Stimulated activated CD4-positive, alpha-beta T cell treated with anti-CD3 and anti-CD28 coated beads, Interleukin-15, amount 100 ng/mL, for 48 hours (primary cell): ENCODE data around the gene RNF130.
A peak's percentile ranks its signal among the peaks of the same experiment; 100 is the strongest.

ENCODE experiments used
- DNase-seq, 2 donors: peaks; one replicate each; pipeline ENCODE4 v3.0.0-alpha.2; 2020; ENCODE audit warnings: low read depth in 2 of 2

Gene RNF130, protein sequence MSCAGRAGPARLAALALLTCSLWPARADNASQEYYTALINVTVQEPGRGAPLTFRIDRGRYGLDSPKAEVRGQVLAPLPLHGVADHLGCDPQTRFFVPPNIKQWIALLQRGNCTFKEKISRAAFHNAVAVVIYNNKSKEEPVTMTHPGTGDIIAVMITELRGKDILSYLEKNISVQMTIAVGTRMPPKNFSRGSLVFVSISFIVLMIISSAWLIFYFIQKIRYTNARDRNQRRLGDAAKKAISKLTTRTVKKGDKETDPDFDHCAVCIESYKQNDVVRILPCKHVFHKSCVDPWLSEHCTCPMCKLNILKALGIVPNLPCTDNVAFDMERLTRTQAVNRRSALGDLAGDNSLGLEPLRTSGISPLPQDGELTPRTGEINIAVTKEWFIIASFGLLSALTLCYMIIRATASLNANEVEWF

DNA sequence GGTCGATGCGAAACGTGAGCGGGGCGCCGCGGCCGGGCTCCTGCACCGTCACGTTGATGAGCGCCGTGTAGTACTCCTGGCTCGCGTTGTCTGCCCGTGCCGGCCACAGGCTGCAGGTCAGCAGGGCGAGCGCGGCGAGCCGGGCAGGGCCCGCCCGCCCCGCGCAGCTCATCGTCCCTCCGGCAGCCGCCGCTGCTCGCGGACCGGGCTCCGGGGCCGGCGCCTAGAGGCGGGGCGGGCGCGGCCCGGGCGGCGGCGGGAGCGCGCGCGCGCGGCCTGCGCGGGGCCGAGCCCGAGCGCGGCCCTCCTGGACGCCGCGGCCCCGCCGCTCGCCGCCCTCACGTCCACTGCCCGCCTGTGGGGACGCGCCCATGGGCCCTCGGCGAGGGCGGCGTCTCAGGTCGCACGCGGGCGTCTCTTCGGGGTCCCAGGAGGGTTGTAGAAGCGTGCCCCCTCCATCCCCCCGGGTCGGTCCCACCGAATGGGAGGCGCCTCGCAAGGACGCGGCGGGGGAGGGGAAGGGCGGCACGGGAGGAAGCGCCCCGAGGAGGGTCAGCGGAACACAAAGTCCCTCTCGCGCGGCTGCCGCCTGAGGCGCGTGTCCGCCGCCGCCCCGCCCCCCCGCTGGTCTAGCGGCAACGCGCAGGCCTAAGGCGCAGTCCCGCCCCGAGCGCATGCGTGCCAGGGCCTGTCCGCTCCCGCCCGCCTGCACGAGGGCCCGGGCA, at the start of gene RNF130:
Gene RNF130 (minus strand): TSS at position 229 of the 725 bp plus-strand sequence. CDS start 57 bp downstream, at position 172.
- peak; percentile 77 to 82 for DNase-seq

DNA sequence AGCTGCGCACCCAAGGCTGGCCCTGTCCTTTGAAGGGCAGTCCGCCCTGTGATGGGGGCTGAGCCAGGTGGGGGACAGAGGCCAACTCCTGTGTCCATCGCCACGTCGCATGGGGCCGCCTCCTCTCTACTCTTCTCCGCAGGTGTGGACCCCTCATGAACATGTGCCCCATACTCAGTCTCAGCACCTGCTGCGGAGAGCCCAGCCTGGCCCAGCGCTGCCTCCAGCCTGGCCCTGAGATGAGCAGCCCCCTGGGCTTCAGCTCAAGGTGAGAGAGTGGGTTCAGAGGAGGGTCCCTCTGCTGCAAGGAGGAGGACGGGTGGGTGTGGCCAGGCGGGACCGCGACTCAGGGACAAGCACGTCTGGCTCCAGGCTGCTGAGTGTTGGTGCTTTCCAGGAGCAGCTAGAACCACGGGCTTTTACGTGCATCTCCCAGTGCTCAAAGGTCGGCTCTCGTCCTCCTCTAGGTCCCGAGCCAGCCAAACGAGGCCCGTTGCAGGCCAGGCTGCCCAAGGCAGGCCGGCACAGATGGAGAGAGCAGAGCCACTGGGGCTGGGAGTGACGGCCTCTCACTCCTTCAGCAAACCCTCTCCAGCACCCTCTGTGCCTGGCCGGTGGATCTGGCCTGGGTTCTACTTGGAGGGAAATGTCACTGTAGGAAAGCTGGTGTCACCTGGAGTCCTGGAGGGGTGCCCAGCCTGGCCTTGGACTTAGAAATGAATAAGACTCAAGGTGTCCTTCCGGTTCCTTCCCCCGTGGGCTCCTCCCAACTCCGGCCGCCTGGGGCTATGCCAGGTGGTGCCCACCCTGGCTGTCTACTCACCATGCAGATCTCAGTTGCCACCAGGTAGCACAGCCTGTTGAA, 48.9 kb upstream of the RNF130 start:
- DNase-seq: no peak

DNA sequence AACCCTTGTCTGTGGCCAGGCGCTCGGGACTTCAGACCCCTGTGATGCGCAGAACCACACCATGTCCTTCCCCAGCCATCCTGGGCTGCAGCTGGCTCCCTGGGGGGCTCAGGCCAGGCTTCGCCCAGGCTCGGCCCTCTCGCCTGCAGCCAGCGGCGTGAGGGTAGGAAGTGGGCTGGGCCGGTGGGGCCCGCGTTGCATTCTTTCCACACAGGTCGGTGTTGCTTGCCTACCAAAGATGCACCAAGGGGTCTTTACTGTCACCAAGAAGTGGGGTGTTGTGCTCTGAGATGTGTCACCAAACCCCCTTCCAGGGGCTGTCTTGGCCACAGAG, 48.3 kb upstream of the RNF130 start:
- no peak for DNase-seq

DNA sequence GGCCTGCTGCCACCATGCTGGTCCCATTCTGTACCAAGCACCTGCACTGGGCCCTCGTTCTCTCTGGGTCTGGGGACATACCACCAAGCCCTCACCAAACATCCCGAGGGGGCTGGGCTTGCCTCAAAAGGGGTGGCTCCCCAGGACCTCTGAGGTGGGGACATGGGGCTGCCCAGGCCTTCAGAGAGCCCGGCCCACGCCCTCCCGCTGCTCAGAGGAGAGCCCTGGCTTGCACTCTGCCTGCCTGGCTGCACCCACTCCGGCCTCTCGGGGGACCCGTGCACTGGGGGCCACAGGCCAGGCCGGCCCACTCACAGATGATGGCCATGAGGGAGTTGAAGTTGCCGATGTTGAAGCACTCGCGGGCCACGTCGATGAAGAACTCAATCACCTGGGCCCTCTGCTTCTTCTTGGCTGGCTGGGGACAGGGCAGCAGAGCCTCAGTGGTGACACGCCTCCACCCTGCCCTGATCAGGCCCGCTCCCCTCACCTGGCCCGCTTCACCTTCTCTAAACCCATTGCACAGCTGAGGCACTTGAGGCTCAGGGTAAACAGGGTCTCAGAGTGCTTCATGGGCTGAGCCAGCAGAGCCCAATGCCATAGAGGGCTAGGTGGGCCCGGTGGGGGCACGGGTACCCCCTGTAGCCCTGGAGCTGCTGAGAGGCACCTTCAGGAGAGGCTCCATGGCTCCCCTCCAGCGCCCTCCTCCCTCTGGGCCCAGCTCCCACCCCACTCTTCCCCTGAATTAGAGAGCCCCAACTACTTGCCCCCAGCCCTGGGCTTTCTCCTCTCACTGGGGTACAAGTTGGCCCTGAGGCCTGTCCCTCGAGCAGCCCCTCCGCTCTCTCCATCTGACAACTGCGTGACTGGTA, 47.7 kb upstream of the RNF130 start:
- DNase-seq: no peak

DNA sequence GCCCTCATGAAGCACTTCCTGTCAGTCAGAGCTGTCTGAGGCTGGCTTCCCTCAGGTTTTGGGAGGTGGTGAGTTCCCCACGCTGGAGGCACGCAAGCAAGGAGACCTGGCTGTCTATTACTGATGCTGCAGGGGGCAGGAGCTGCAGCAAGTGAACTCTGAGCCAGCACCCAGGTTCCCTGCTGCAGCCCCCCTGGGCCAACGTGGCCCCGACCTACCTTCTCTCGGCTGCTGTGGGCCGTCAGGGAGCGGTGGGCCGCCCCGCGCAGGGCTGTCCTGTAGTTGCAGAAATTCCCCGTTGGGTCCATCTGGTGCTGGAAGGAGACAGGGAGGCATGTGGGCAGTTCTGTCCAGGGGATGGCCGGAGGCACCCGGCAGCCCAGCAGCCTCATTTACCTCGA, 46.8 kb upstream of the RNF130 start:
- no peak for DNase-seq

DNA sequence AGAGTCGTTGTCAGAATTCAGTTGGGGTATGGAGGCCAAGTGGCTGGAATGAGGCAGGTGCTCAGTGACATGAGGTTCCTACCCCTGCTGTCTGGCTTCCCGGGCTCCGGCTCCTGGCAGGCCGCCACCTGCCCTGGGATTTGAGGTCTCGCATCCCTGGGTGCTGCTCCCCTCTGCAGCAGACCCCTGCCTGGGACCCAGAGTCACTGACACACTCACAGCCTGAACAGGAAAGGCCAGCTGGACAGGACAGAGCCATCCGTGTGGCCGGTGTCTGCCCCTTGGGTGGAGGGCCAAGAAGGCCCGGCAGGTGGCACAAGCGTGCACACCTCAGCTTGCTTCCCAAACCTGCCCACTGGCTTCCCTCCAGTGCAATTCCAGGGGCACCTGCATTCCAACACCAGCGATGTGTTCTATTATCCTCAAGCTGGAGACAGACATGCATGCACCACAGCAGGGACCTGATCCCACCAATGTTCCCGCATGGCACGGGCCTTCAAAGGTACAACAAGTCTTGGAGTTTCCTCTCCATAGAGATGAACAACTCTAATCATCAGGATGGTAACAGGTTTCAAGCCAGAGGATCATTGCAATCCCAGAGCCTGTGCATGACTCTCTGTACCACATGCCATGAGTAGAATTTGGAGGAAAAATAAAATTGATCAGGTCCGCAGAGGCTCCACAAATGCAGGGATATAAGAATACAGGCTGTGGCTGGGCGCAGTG, 45.6 kb upstream of the RNF130 start:
- no peak for DNase-seq

DNA sequence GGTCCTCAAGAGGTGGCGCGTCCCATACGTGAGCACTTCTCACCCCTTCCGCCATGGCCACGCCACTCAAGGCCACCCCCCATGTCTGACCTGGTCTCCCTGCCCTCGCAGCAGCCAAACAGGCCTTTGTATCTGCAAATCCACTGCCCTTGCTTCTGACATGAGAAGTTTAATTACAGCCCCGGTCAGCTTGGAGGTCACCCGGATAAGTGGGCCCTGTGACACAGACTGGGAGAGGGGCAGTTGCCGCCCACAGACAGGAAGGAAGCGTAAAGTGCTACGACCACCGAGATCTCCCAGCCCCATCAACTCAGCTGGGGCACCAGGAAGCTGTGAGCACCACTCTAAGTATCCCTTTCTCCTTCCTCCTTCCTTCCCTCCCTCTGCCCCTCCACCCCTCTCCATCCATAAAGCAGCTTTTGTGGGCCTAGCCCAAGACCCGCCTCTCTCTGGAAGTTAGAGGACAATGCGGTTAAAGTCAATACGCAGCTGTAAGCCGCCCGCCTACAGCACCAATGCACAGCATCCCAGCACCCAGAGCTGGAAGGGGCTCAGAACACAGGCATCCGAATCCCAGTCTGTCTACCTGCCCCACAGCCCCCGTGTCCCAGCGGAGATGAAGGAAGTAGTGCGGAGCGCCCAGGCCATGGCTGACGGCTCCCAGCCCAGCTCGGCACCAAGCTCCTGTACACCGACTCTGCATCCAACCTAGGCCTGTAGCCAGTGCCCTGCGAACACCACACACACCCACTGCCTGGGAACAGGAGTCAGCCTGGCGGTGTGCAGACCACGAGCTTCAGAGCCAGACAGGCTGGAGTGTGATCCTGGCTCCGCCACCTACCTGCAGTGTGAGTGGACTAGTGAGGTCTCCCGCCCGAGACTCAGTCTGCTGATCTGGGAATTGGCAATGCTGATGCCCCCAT, 44.8 kb upstream of the RNF130 start:
- DNase-seq: no peak

DNA sequence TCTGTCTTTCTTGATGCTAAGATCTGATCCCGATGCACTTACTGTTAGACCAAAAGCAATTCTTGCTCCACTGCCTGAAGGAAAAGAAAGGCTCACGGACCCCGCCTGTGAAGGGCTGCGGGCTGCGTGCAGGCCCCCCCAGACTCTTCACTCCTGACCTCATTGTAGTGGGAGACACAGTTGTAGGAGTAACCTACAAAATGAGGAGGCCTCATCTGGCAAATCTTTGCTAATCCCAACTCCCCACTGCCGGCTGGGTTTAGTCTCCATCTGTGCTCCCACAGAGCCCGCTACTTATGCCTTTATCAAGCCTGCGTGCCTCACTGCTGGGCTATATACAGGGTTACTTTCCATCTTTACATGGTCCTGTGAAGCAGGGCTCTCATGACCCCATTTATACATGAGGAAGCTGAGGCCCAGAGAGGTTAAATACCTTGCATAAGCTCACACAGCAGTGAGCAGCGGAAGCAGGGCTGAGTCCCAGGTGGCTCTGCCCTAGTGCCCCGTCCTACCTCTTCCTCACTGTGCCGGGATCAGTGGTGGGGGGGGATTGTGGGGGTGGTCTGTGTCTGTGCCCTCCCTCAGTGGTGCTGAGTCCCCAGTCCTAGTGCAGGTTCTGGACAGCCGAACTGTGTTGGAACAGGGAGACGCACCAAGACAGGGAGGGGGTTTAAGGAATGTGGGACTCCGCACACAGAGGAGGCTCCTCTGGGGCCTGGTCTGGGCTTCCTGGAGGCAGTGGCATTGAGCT, 43.9 kb upstream of the RNF130 start:
- no peak for DNase-seq

DNA sequence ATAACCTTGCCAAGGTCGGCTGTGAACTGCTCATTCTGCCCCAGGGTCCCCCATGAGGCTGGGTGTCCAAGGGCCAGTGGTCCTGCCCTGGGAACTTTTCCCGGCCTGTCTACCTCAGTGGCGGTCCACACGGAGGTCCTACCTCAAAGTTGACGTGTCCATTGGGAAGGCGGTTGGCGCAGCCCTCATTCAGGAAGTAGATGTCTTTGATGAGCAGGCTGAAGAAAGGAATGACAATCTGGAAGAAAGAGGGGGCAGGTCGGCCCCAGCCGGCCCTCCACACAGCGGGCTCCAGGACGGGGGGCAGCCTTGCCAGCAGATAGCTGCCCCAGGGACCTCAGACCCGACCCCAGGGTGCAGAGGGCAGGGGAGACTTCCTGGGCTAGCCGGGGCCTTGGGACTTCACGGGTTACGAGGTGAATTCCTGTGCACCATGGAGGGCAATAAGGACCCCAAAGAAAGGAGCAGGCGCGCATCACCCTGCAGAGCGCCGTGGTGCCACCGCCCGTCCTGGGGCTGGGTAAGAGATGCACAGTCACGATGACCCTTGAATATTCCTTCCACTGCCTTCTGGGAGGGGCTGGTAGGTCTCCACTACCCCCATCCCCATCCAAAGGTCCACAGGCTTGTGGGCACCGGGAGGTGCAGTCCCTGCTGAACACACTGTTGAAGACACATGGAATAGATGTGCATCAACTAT, 42.9 kb upstream of the RNF130 start:
- no peak for DNase-seq

DNA sequence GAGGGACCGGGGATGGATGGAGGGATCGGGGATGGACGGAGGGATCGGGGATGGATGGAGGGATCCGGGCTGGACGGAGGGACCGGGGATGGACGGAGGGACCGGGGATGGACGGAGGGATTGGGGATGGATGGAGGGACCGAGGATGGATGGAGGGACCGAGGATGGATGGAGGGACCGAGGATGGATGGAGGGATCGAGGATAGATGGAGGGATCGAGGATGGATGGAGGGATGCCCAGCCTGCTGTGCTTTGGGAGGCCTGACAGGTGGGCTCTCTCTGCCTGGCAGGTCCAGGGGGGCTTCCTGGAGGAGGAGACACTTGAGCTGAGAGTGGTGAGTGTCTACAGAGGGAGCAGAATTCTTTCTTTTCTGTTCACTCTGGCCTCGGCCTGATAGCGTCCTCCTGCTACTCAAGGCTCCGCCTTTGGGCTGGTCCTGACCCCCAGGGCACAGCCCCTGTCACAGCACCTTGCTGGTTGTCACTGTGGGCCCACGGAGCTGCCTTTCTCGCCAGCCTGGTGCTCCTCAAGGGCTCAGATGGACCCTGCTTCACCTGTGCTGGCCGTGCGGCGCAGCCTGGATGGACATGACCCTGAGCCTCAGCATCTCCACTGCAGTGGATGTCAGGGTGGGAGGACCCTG, 42.2 kb upstream of the RNF130 start:
- DNase-seq: no peak

DNA sequence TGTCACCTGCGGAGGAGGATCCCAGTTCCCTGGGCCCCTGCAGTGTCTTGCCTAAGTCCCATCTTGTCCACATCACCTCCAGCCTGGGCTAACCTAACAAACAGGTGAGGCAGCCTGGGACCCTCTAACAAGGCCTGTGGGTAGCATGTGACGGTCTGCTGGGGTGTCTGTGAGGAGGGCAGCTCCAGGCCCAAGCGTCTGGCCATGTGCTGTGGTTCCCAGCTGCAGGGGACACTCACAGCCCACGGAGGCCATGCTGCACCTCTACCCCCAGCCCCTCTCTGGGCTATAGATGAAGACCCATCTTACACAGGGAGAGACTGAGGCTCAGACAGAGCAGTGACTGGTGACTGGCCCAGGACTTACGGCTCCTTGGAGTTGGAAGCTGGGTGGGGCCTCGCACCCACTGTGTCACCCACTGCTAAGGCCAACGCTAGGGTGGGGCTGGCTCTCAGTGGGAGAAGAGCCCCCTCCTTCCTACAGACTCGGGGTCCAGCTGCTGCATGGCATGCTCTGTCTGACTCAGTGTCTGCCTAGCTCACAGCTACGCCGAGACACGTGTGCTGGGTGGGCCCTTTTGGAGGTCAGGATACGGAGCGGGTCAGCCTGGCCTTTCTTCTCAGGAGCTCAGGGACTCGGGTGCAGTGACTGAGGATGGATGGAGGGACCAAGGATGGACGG, 40.8 kb upstream of the RNF130 start:
- no peak for DNase-seq

DNA sequence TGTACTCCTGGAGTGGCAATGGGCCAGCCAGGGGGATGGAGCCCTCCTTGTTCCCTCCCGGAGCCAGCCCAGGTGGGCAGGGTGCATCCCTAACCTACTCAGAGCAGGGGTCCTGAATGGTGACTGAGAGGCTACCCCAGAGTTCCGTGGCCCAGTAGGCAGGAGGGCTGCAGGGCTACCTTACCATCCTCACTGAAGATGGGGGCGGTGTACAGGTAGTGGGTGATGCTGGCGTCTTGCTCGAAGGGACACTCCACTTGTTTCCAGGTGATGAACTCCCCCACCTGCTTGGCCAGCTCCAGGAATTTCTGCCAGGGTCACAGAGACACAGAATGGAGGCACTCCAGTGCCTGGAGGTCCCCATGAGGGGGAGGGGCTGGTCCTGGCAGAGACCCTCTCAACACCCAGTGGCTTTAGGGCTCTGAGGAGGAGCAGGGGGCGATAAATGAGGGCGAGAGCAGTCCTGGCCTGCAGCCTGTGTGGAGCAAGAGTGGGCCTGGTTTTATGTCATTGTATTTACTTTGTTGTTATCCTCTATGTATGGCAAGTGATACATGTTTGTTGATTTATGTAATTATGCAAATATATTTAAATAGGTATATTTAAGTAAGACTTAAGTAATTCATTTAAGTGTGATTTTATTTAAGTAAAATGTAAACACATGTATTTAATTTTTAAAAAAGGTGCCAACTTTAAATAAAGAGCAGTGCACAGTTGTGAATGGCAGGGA, 39.9 kb upstream of the RNF130 start:
- no peak for DNase-seq

DNA sequence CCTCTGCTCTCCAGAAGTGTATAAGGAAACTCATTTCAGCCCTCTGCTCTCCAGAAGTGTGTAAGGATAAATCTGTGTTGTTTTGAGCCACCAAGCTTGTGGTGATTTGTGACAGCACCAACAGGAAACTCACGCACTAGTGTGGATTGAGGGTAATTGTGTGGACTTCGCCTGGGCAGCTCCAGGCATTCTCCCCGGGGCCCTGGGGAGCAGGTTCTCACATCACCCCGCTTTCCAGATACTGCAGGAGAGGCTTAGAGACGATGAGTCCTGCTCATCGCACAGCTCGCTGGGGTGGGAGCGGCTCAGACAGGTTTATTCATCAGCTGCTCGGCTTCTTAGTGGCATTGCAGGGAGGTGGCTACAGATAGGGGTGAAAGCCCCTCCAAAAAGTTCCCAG, 38.4 kb upstream of the RNF130 start:
- no peak for DNase-seq

DNA sequence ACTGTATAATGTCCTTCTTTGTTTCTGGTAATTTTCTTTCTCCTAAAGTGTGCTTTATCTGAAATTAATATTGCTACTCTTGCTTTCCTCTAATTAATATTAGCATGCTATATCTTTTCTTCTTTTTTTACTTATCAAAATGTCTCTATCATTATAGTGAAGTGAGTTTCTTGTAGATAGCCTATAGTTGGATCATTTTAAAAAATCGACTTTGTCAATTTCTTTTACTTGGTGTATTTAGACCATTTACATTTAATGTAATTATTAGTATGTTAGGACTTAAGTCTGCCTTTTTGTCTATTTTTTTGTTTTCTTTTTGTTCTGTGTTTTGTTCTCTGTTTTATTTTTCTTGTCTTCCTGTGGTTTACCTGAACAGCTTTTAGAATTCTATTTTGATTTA, 35.4 kb upstream of the RNF130 start:
- no peak for DNase-seq

DNA sequence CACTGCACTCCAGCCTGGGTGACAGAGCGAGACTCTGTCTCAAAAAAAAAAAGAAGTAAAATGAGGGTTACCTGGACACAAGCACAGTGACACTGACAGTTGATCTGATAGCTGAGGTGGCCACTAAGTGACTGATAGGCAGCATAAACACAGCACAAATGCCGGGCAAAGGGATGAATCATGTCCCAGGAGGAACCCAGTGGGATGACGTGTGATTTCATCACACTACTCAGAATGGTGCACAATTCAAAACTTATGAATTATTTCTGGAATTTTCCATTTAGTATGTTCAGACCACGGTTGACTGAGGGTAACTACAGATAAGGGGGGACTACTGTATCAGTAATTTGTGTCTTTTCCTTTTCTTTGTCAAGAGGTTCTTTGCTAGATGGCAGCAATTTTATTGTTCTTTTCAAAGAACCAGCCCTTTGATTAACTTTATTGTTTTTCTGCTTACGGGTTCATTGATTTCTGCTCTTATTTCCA, 34.3 kb upstream of the RNF130 start:
- no peak for DNase-seq

DNA sequence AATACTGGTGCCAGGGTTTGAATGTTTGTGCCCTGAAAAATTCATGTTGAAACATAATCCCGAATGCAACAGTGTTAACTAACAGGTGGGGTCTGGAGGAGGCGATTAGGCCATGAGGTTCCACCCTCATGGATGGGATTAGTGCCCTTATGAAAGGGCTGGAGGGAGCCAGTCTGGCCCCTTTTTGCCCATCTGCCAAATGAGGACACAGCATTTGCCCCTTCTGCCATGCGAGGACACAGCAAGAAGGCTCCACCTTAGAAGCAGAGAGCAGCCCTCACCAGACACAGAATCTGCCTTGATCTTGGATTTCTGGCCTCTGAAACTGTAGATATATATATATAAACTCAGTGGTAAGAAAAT, 32.6 kb upstream of the RNF130 start:
- no peak for DNase-seq
